DMS79 treated with DMSO at 0.1 percent for 48 hours (cell line): Measurements from ENCODE around the gene PRRT1.
A peak's percentile ranks its signal among the peaks of the same experiment; 100 is the strongest.
"Not testable (repeated sequence)": the region's sequence is repeated elsewhere in the genome, so short reads cannot be mapped to it uniquely, and the experiment has no call there.

Experiments used
- DNase-seq: peaks from one replicate; lab custom pipeline; 2025; lab: John Stamatoyannopoulos, UW

Gene PRRT1

DNA sequence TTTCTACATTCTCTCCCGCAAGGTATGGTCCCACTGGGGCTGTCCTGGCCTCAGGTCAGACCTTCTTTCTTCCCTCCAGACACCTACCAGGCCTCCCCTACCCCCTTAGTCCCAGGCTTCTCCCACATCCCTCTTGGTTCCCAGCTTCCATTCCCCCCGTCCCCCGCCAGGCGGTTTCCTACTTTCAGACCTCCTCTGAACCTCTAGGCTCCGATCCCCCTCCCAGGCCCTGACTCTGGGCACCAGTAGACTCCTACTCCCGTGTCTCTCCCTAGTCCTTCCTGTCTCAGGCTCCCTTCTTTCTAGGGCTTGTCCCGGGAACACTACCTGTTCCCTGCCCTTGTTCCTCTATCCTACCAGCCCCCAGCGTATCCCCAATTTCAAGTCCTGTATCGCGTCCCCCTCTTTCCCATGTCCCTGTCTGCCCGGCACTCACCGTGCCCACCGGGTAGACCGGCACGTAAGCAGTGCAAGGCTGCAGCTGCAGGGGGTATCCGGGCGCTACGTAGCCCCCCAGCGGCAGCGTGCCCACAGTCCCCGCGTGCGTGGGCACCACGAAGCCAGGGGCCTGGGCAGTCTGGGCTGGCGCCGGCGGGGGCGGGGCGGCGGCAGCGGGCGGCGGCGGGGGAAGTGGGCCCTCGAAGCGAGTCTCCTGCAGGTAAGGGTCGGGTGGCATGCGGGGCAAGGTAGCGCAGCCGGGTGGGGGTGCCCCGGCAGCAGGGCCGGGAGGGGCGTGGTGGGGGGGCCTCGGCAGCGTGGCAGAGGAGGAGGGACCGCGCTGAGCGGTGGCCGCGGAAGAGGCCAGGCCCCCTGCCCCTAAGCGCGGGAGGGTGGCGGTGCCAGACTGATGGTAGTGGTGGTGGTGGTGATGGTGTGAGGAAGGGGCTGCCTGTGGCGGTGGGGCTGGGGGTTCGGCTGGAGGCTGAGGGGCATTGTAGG is 1.5 kb downstream of the PRRT1 start:
- no peak for DNase-seq

DNA sequence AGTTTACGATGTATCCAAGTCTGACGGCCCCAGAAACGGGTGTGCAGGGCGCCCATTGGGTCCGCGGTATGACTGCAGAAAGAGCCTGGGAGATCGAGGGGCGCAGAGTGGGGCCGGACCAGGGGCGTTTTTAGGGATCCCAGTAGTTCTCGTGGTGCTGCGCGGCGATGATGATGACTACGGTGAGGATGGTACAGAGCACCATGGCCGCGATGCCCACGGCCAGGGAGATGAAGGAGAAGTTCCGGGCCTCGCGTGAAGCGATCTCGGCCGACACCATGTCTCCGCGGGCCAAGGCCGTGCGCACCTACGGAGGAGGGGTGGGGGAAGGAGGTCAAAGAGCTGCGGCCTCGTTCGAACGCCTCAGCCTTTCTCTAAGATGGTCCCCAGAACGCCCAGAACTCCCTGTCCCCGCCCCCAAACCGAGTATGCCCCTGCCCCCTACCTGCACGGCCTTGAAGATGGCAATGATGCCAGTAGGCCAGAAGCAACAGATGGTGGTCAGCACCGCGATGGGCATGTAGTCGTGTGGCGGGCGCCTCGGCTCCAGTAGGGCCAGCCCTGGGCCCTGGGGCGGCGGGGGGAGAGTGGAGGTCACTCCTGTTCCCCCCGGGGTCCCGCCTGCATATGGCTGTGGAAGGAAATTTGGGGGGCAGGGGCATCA is 2.5 kb downstream of the PRRT1 start:
- DNase-seq = no peak

DNA sequence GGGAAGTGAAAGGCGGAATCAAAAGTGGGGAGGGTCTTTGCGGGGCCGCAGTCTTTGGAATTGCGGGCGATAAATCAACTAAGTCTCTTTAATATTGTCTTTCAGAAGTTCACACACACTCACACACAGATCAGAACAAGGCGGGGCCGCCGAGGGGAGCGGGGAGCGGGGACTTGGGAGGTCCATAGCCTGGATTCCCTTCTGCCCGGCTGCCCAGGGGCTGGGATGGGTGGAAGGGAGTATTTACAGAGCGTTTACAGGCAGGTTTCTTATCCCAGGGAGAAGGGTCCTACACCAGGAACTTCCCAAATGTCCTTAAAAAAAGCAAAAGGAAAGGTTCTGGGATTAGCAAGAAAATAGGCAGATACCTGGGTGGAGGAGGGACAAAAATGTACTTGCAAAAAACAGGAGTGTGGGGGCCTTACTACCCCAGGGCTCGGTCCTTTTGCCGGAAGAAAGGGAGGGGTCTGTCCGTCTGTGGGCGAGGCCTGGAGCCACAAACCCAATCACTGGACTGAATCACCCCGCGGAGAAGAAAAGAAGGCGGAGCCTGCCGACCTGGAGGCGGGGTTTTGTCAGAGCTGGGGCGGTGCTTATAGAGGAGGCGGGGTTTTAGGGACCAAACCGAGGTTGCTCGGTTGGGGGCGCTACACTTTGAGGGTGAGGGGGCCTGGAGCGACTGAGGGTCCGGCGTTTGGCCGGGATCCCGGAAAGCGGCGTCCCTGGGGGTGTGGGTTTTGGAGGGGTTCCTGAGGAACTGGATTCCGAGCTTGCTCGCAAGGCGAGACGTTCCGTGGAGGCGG is 3.2 kb downstream of the PRRT1 start:
- DNase-seq = no peak

DNA sequence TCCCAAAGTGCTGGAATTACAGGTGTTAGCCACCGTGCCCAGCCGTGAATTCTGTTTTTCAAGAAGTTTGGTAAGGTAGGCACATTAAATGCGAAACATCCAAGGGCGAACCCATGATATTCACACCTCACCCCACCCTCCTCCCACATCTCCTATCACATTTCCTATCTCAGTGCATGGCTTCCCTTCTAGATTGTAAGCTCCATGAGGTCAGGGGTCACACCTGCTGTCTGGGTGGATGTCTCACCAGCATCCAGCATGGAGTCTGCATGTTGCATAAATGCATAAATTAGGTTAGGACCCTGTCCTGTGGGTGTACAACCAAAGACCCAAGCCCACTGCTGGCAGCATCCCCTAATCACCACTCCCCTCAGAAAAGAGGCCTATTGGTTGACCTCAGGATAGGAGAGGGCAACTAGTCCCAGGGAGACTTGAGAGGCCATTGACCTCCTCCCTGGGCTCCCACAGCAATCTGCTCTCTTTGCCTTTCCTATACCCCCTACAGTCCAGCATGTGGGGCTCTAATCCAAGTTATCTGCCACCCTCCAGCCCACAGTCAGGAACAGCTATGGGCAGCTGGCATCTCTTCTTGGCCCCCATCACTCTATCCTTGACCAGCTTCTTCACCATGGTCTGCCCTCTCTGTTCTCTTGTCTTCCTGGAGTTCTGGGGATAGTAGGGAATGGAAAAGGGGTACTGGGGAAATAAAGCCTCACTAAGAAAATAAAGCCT is 4.2 kb downstream of the PRRT1 start:
- DNase-seq = no peak

DNA sequence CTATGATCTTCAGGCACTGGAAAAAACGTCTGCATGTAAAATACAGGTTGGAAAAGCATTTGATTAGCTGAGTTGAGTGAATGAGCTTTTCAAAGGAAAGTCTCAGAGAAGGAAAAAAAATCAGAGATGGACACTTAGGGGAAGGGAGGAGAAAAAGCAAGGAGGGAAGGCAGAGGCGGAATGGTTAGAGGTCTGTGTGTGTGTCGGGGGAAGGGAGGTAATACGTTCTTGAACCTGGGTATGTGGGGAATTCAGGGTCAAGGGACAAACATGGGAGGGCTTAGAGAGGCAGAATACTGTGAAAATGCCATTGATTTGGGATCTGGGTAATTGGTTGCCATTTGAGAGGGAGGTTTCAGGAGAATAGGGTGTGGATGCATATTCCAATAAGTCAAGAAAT is 5.1 kb downstream of the PRRT1 start:
- DNase-seq = no peak

DNA sequence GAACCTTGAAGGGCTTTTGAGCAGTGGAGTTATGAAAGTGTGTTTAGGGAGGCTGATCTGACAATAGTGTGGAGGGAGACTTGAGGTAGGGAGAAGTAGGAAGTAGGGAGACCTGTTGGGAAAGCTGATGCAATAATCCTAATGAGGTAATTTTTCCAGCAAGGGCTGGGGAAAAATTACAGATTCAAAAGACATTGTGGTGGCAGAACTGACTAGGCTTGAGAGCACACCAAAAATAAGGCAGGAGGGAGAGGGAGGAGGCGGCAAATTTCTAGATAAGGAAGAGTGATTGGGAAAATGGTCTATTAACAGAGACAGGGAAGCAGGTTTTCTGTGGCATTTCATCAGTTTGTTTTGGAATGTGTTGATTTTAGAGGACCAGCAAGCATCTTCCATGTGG is 5.5 kb downstream of the PRRT1 start:
- DNase-seq = no peak

DNA sequence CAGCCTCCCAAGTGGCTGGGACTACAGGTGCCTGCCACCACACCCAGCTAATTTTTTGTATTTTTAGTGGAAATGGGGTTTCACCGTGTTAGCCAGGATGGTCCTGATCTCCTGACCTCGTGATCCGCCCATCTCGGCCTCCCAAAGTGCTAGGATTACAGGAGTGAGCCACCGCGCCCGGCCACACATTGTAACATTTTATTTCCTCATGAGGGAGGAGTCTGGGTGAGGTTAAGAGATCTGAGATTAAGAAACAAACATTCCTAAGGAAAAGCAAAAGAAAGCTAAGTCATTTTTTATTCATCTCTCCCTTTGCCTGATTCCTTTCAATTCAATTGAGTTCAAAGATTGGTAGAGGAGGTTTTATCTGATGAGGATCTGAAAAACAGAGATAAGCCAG is 7.5 kb downstream of the PRRT1 start:
- DNase-seq = not testable (repeated sequence)

DNA sequence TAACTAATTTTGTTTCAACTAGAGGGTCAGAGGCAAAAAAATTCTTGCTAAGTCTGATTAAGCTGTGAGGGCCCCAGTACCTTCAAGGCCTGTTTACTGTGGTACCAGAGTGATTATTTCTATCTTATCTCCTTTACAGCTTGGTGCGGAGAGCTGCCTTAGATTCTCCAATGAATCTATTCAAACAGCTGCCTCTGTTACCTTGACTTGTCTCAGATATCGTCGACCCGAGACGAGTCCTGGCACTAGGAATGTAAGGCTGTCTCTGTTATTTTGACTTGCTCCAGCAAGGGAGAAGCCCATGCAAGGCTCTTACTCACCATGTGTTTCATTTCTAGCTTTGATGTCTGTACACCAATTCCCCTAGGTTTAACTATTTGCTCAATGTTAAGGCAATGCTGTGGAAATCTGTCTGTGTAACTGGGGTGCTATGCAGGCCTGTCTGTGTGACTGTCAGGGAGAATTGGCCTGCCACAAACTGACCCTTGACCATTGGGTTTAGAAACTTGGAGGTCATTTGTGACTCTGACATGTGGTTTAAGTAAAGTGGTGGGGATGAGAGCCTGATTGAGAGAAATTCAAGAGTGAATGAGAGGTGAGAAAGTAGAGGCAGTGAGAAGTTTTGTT is 11.2 kb downstream of the PRRT1 start:
- DNase-seq = no peak

DNA sequence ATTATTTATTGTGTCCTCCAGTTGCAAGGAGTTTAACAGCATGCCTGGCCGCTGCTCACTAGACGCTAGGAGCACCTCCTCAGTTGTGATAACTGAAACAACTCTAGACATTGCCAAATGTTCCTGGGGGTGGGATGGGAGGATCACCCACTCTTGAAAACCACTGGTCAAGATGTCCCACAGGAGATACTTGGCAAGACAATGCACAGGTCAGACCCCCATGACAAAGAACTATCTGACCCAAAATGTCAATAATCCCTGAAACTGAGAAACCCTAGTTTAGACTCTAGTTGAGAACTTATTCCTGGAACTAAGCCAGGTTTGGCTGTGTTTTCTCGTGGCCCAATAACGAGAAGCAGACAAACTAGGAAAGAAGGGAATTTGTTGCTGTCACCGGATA is 12.1 kb downstream of the PRRT1 start:
- DNase-seq = no peak

DNA sequence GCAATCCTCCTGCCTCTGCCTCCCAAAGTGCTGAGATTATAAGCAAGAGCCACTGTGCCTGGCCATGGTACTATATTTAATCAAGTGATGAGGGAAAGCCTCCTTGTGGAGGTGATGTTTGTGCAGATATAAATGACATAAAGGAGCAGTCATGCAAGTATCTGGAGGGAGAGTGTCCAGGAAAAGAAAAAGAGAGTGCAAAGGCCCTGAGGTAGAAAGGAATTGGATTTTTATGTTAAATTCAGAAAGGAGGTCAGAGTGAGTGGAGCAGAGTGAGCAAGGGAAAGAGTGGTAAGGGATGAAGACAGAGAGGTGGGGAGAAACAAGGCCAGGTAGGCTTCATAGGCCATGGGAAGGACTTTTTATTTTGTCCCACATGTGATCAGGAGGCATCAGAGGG is 14.3 kb downstream of the PRRT1 start:
- no peak for DNase-seq

DNA sequence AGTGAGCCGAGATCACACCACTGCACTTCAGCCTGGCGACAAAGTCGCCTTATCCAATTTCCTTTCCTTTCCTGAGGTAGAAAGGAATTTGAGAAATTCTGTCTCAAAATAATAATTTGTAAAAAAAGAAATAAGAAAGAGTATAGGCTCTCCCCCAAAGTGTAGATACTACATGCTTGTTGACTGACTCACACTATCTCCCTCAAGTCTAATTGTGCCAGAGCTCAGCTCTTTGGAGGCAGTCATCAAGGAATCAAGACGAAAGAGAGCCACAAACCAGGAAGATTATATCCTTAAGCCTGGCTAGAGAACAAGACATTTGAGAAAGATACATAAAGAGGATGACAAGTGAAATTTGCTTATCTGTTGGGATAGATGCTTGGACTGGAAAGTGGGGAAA is 18.0 kb downstream of the PRRT1 start:
- DNase-seq = no peak

DNA sequence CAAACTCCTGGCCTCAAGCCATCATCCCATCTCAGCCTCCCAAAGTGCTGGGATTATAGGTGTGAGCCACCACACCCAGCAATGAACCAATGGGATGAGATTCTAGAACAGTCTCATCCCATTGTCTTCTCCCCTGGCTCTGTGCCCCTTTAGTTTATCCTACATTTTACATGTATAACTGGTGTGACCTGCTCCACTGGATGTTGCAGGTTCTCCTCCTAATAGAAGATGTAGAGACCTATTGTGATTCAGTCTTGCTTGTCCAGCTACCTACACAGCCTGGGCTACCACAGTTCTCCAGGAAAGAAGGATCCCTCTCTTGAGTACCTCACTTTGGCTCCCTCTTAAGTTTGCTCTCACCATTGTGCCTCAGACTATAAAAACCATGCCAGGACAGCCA is 19.6 kb downstream of the PRRT1 start:
- DNase-seq = no peak

DNA sequence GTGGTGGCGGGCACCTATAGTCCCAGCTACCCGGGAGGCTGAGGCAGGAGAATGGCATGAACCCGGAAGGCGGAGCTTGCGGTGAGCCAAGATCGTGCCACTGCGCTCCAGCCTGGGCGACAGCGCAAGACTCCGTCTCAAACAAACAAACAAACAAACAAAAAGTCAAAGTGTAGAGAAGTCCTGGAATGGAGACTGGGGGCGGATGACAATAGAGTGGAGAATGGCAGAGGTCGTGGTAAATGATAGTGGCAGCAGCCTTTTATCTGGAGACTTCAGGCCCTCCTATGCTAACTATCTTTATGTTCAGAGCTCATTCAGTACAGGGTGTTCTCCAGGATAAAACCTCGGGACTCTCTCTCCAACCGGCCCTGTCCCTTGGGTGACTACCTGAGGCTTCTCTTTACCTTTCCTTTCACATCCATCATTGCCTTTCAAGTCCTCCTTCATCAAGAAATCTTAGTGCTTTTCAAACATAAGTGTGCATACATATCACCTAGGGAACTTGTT is 20.2 kb downstream of the PRRT1 start:
- no peak for DNase-seq

DNA sequence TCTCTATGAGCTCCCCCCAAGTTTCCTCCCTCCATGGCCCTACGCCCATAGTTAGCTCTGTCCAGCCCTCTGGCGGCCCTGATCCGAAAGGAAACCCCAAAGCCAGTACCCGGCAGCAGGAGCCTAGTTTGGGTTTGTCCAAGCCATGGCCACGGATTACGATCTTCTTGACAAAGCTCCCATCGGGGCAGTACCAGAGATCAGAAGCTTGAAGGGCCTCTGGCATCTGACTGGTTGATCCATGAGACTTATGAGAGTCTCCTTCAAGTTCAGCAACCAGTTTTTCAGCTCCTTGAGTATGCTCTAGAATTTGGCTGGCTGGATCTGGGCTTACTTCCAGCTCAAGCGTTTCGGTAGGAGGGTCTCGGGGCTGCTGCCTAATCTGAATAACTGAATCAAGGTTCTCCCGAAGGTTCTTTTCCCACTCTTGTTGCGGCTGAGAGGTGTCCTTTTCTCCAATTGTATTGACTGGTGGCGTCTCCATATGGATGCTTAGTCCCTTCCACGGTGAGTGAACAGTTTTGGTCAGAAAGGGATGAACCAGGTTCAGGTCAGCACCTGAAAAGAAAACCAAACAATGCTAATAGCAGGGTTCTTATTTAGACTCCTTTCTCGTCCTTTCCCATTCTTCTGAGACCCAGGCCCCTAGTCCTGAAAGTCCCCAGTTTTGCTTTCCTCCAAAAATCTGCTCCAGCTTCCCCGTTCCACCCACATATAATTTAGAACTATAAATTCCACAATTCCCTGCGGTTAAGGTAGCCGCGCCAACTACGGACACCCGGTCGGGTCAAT is 22.2 kb downstream of the PRRT1 start:
- peak; percentile 91 for DNase-seq

DNA sequence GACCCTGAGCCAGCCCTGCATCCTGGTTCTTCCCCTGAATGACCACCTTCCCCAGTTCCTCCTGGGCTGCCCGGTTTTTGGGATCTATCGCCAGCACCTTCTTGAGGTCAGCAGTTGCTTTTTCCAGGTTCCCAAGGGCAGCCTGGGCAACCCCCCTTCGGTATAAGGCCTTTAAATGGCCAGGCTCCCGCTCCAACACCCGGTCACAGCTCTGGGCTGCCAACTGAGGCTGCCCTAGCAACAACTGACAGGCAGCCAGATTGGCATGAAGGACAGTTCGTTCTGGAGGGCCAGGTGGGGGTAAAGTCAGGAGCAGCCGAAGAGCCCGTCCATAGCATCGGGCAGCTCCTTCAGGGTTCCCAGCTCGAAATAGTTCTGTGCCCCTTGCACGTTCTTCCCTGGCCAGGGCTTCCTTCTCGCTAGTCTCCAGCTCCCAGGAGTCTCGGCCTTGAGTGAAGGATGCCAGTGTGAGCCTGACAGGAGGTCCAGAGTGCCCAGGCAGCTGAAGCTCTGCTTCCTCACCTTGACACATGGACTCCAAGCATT is 22.9 kb downstream of the PRRT1 start:
- no peak for DNase-seq

DNA sequence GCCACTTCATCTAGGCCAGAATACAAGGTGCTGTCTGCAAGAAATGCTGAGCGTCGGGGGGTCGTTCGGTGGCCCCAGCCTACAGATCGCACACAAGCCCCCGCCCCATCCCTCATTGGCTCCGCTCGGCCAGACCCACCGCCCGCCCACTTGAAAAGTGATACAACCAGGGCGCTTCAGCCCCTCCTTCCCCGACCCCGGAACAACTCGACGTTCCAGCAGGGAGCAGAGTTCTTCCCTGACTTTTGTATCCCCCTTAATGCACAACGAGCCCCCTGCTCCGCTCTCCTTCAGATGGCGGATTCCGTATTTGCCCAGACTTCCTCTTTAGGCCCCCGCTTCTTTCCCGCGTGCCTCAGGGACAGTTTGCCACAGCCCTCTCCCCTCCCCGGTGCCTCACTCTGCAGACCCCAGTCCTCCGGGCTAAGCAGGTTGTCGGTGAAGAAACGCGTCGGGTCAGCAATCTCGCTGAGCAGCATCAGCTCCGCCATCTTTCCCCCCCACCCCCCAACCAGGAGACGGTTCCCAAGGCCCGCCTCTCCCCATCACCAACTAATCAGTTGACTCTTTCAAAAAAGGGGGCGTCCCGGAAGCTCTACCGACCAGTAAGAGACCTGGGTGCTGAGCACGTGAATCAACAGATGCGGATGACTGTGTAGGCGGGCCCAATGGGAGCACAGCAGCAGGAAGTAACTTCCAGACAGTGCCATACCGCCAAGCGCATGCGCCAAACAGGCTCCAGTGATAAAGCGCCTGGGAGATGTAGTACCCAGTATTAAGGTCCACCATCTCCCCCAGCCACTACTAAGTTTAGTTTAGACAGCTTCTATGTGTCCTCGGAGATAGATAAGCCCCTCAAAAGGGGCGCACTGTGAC is 23.8 kb downstream of the PRRT1 start, which contains the start of gene ATF6B:
Gene ATF6B, minus strand, starts transcription at position 530 of the 876 bp plus-strand sequence. Its CDS starts 39 bp downstream, at position 491.
- peak; percentile 99 for DNase-seq

DNA sequence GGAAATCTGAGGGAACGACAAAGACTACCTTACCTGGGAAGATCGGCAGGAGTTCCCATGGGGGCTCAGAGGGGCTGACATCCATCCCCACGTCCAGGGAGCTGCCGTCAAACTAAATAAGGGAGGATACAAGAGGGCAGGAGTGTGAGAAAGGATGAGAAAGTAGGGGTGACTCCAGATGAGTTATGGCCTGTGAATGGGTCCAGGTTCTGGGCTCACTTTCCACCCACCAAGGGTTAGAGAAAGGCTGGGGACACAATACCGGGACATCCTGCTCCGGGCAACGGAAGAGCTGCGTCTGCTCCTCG is 24.4 kb downstream of the PRRT1 start:
- no peak for DNase-seq

DNA sequence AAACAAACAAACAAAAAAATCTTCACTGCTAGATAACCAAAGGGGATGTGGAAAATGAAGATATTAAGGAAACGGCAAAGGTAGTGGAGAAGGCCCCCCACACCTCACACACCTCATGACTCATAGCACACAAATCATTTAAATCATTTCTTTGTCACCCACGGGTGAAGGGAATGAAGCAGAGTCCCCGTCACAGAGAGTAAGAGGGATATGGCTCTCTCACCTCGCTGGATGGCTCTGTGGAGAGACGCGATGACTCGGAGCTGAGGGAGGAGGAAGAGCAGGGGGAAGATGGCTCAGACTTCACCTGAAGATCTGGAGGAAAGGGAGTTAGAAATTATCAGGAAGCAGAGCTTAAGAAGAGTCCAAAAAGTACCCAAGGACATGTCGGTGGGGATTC is 24.9 kb downstream of the PRRT1 start:
- no peak for DNase-seq

DNA sequence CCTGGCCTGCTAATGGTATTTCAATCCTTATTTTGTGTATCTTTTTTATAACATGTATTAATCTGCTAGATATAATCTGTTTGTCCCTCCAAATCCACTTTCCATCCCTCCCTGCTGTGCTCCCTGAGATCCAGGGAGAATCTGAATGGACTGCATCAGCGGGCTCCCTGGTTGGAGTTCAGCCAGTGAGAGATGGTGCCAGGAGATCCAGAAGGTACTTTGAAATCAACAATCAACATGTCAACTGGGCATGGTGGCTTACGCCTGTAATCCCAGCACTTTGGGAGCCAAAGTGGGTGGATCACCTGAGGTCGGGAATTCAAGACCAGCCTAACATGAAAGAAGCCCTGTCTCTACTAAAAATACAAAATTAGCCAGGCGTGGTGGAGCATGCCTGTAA is 28.1 kb downstream of the PRRT1 start:
- no peak for DNase-seq
